B cell (primary cell): ENCODE results near the gene CDKAL1. TPM values are rescaled to one million over a fixed set of nuclear protein-coding genes. Genes with fewer than 3 reads are reported as not detected.

Source experiments
- ATAC-seq: fragments of 200-7000 bp; cut with Tn5 transposase; one replicate; pipeline ENCODE4 v1.10.0; 2021; ENCODE audit warnings: low read depth, mild to moderate bottlenecking, moderate number of reproducible peaks, moderate library complexity
- CTCF ChIA-PET: fragments of 350-600 bp; sonication (Branson Sonifier 250); formaldehyde crosslinking; loops from one replicate; lab custom pipeline; 2021; ENCODE audit warnings: antibody characterized with exemption, inconsistent platforms; lab: Charles Lee
- POLR2A ChIA-PET: fragments of 350-600 bp; sonication (Branson Sonifier 250); formaldehyde crosslinking; loops from one replicate; lab custom pipeline; 2021; ENCODE audit warnings: antibody characterized with exemption; lab: Charles Lee
- DNase-seq: peaks from one replicate; pipeline ENCODE4 v3.0.0; 2013
- H2AFZ ChIP-seq: 2 replicates; pipeline ENCODE4 v1.6.1; 2012; ENCODE audit warnings: mild to moderate bottlenecking, low read depth, low read length; ENCODE audit not compliant: insufficient read depth, poor library complexity, severe bottlenecking
- H3K27ac ChIP-seq, 2 donors: 1 replicate in 1 of 2; 2 replicates in 1 of 2; pipeline ENCODE4 v1.5.1; 2012 to 2013; ENCODE audit warnings: low read length in 2 of 2, mild to moderate bottlenecking in 2 of 2, moderate library complexity in 1 of 2
- H3K27me3 ChIP-seq, 4 experiments: fragments of 200-600 bp in 1 of 4; sonication (generic) in 1 of 4; replicated peaks in 1 of 4; 1 replicate in 2 of 4; 2 replicates in 2 of 4; pipeline versions ENCODE4 v1.6.1 to v1.7.0; 2013 to 2016; ENCODE audit warnings: low read length in 3 of 4, mild to moderate bottlenecking in 2 of 4, mixed read lengths in 1 of 4, moderate library complexity in 1 of 4; ENCODE audit not compliant: insufficient read depth in 4 of 4, control insufficient read depth in 3 of 4; ENCODE audit errors: control extremely low read depth in 1 of 4
- H3K36me3 ChIP-seq, 2 experiments: replicated peaks in 1 of 2; 1 replicate in 1 of 2; 2 replicates in 1 of 2; pipeline versions ENCODE4 v1.6.1 to v1.7.1; 2013; ENCODE audit warnings: low read length in 1 of 2; ENCODE audit not compliant: insufficient read depth in 2 of 2, control insufficient read depth in 1 of 2; ENCODE audit errors: control extremely low read depth in 1 of 2, extremely low read depth in 1 of 2
- H3K4me1 ChIP-seq, 2 donors: fragments of 200-600 bp in 1 of 2; sonication (generic) in 1 of 2; 1 replicate in 1 of 2; 2 replicates in 1 of 2; pipeline versions ENCODE4 v1.5.1 to v1.6.1; 2013 to 2017; ENCODE audit warnings: low read length in 2 of 2; ENCODE audit not compliant: control insufficient read depth in 2 of 2, insufficient read depth in 2 of 2
- H3K4me2 ChIP-seq: replicated peaks from 2 replicates; pipeline ENCODE3; 2012; ENCODE audit warnings: mild to moderate bottlenecking, low read depth, low read length; ENCODE audit not compliant: poor library complexity, severe bottlenecking
- H3K4me3 ChIP-seq, 5 experiments: fragments of 200-600 bp in 1 of 5; sonication (generic) in 1 of 5; 1 replicate in 3 of 5; 2 replicates in 2 of 5; pipeline versions ENCODE4 v1.5.1 to v1.7.0; 2011 to 2016; ENCODE audit warnings: low read length in 4 of 5, mild to moderate bottlenecking in 4 of 5, low read depth in 2 of 5, control low read depth in 1 of 5, moderate library complexity in 1 of 5; ENCODE audit not compliant: insufficient read depth in 1 of 5; ENCODE audit errors: control extremely low read depth in 1 of 5, extremely low read depth in 1 of 5
- H3K79me2 ChIP-seq: fragments of 200-600 bp; sonication (generic); one replicate; pipeline ENCODE4 v1.6.0; 2016; ENCODE audit warnings: low read length; ENCODE audit not compliant: control insufficient read depth, insufficient read depth
- H3K9ac ChIP-seq: fragments of 200-600 bp; sonication (generic); 2 replicates; pipeline ENCODE4 v1.6.1; 2017; ENCODE audit warnings: mild to moderate bottlenecking, low read length, moderate library complexity
- H3K9me3 ChIP-seq, 3 donors: one replicate each; pipeline versions ENCODE4 v1.6.1 to v1.7.1; 2013; ENCODE audit warnings: low read length in 2 of 3; ENCODE audit not compliant: control insufficient read depth in 2 of 3, insufficient read depth in 1 of 3; ENCODE audit errors: control extremely low read depth in 1 of 3
- H4K20me1 ChIP-seq: 2 replicates; pipeline ENCODE4 v1.6.0; 2012; ENCODE audit warnings: mild to moderate bottlenecking, low read length; ENCODE audit not compliant: insufficient read depth, control insufficient read depth, poor library complexity, severe bottlenecking
- H3K27ac Mint-ChIP-seq: one replicate; pipeline ENCODE4 v1.8.0; 2021; ENCODE audit warnings: mixed read lengths
- H3K27me3 Mint-ChIP-seq: one replicate; pipeline ENCODE4 v1.8.0; 2021; ENCODE audit warnings: mixed read lengths
- H3K4me1 Mint-ChIP-seq: one replicate; pipeline ENCODE4 v1.8.0; 2021; ENCODE audit warnings: mixed read lengths
- H3K4me3 Mint-ChIP-seq: one replicate; pipeline ENCODE4 v1.8.0; 2021; ENCODE audit warnings: mixed read lengths
- H3K9me3 Mint-ChIP-seq: one replicate; pipeline ENCODE4 v1.8.0; 2022; ENCODE audit warnings: mixed read lengths; ENCODE audit not compliant: insufficient read depth
- CTCF ChIP-seq: fragments of 200-600 bp; IDR thresholded peaks from one replicate; pipeline ENCODE4 v1.8.0; 2022; ENCODE audit warnings: antibody characterized with exemption, mild to moderate bottlenecking
- EZH2 ChIP-seq: IDR thresholded peaks from 2 replicates; pipeline ENCODE4 v1.6.1; 2012; ENCODE audit warnings: borderline replicate concordance, low read depth, mild to moderate bottlenecking, moderate library complexity, low read length; ENCODE audit not compliant: insufficient read depth, poor library complexity, severe bottlenecking
- WGBS: methylation state at CpG from one replicate; pipeline ENCODE4 v1.1.5; 2013; ENCODE audit warnings: missing lambda C conversion rate; ENCODE audit not compliant: insufficient coverage; 5-methylcytosine and 5-hydroxymethylcytosine counted together
- intact Hi-C: fragments of 100-400 bp; cut with micrococcal nuclease; formaldehyde crosslinking; loops from one replicate; pipeline ENCODE4 v1.10.0; 2022
- polyA plus RNA-seq: library from polyadenylated mRNA; depleted of rRNA; stranded (reverse); fragments of >200 nt; gene quantifications from 2 replicates; pipeline ENCODE4 v1.2.3, GENCODE V29; 2012
- total RNA-seq, 2 donors: library from RNA; stranded (reverse); fragments of 120-200 nt in 1 of 2; gene quantifications; 1 replicate in 1 of 2; 2 replicates in 1 of 2; pipeline versions ENCODE4 v1.2.3 to v1.2.4, GENCODE V29; 2013 to 2022

Gene CDKAL1
- total and polyA plus RNA-seq, 2 donors (not counting 1 experiment from before 2014, with no cell fraction given) = 6.1 to 33.3 TPM

GRCh38 chr6:21158149-21158548, 623.9 kb downstream of the CDKAL1 start:
- H4K20me1 ChIP-seq = no peaks in the 10 kb centered on the region
- H3K9me3 Mint-ChIP-seq = no peaks in the 10 kb centered on the region
- no CpG with 5 or more reads among the region's 1 CpG for whole genome bisulfite sequencing
- no peak overlapping the region for H3K27ac Mint-ChIP-seq
- H3K36me3 ChIP-seq = peaks cover 0 to 1% of the 10 kb centered on the region in 2 experiments
- DNase-seq (no peak), ATAC-seq (no peak)
- H3K4me1 ChIP-seq = no peaks in the 10 kb centered on the region
- intact Hi-C loops = no loop called here
- peaks cover 8% of the 10 kb centered on the region for H3K4me1 Mint-ChIP-seq
- no peak overlapping the region for H2AFZ ChIP-seq
- H3K4me3 ChIP-seq = no peak overlapping the region
- H3K79me2 ChIP-seq = no peaks in the 10 kb centered on the region
- ChIA-PET CTCF (no interaction called here), POLR2A (no interaction called here)
- H3K4me2 ChIP-seq = no peak overlapping the region
- no peaks in the 10 kb centered on the region for H3K9me3 ChIP-seq
- no peak overlapping the region for H3K27ac ChIP-seq
- no peak for TF ChIP-seq CTCF
- TF ChIP-seq EZH2 = no peak
- H3K27me3 ChIP-seq = no peaks in the 10 kb centered on the region
- H3K27me3 Mint-ChIP-seq = no peaks in the 10 kb centered on the region
- no peak overlapping the region for H3K4me3 Mint-ChIP-seq
- no peak overlapping the region for H3K9ac ChIP-seq

GRCh38 chr6:21158873-21159272, 624.6 kb downstream of the CDKAL1 start:
- H3K27ac Mint-ChIP-seq = no peak overlapping the region
- no peaks in the 10 kb centered on the region for H3K79me2 ChIP-seq
- TF ChIP-seq CTCF = no peak
- H3K27me3 Mint-ChIP-seq = no peaks in the 10 kb centered on the region
- H2AFZ ChIP-seq = no peak overlapping the region
- no peak overlapping the region for H3K4me3 ChIP-seq
- no peak overlapping the region for H3K9ac ChIP-seq
- ATAC-seq (no peak), DNase-seq (no peak)
- H4K20me1 ChIP-seq = no peaks in the 10 kb centered on the region
- no peaks in the 10 kb centered on the region for H3K9me3 Mint-ChIP-seq
- H3K4me1 ChIP-seq = no peaks in the 10 kb centered on the region
- intact Hi-C loops = no loop called here
- peaks cover 8% of the 10 kb centered on the region for H3K4me1 Mint-ChIP-seq
- H3K27ac ChIP-seq = no peak overlapping the region
- H3K9me3 ChIP-seq = no peaks in the 10 kb centered on the region
- H3K4me3 Mint-ChIP-seq = no peak overlapping the region
- peaks cover 0 to 1% of the 10 kb centered on the region in 2 experiments for H3K36me3 ChIP-seq
- H3K4me2 ChIP-seq = no peak overlapping the region
- no peaks in the 10 kb centered on the region for H3K27me3 ChIP-seq
- ChIA-PET CTCF (no interaction called here), POLR2A (no interaction called here)
- no CpG with 5 or more reads among the region's 1 CpG for WGBS
